Activated B cell treated with CpG ODN at 0.5 μM for 24 hours (primary cell): ENCODE measurements around the gene PCGF1. TPM values are rescaled to one million over a fixed set of nuclear protein-coding genes. Genes with fewer than 3 reads are reported as not detected.
A peak's percentile ranks its signal among the peaks of the same experiment; 100 is the strongest.

Experiments used
- ATAC-seq: fragments of 200-7000 bp; cut with Tn5 transposase; one replicate; pipeline ENCODE4 v1.10.0; 2021; ENCODE audit warnings: low read depth, mild to moderate bottlenecking, moderate library complexity
- CTCF ChIA-PET: fragments of 350-600 bp; sonication (Branson Sonifier 250); formaldehyde crosslinking; loops from one replicate; lab custom pipeline; 2021; ENCODE audit warnings: antibody characterized with exemption; lab: Charles Lee
- POLR2A ChIA-PET: fragments of 350-600 bp; sonication (Branson Sonifier 250); formaldehyde crosslinking; loops from one replicate; lab custom pipeline; 2021; ENCODE audit warnings: antibody characterized with exemption; lab: Charles Lee
- DNase-seq: peaks from one replicate; pipeline ENCODE4 v3.0.0; 2022
- H3K27ac Mint-ChIP-seq: one replicate; pipeline ENCODE4 v1.8.0; 2020; ENCODE audit warnings: mixed read lengths
- H3K27me3 Mint-ChIP-seq: one replicate; pipeline ENCODE4 v1.8.0; 2021; ENCODE audit warnings: mixed read lengths
- H3K36me3 Mint-ChIP-seq: one replicate; pipeline ENCODE4 v1.8.0; 2021; ENCODE audit warnings: low read depth, mixed read lengths
- H3K4me1 Mint-ChIP-seq: one replicate; pipeline ENCODE4 v1.8.0; 2021; ENCODE audit warnings: mixed read lengths
- H3K4me3 Mint-ChIP-seq: one replicate; pipeline ENCODE4 v1.8.0; 2020; ENCODE audit warnings: mild to moderate bottlenecking, mixed read lengths
- H3K9me3 Mint-ChIP-seq: one replicate; pipeline ENCODE4 v1.8.0; 2020; ENCODE audit warnings: mixed read lengths
- CTCF ChIP-seq: fragments of 200-600 bp; IDR thresholded peaks from one replicate; pipeline ENCODE4 v1.8.0; 2022; ENCODE audit warnings: antibody characterized with exemption, mild to moderate bottlenecking
- intact Hi-C: fragments of 100-400 bp; cut with micrococcal nuclease; formaldehyde crosslinking; loops from one replicate; pipeline ENCODE4 v1.15.1; 2024
- total RNA-seq: library from RNA; stranded (reverse); gene quantifications from 2 replicates; pipeline ENCODE4 v1.2.3, GENCODE V29; 2022

PCGF1 gene
- total RNA-seq, 1 donor from 2014 or later, result 34.7 TPM

DNA sequence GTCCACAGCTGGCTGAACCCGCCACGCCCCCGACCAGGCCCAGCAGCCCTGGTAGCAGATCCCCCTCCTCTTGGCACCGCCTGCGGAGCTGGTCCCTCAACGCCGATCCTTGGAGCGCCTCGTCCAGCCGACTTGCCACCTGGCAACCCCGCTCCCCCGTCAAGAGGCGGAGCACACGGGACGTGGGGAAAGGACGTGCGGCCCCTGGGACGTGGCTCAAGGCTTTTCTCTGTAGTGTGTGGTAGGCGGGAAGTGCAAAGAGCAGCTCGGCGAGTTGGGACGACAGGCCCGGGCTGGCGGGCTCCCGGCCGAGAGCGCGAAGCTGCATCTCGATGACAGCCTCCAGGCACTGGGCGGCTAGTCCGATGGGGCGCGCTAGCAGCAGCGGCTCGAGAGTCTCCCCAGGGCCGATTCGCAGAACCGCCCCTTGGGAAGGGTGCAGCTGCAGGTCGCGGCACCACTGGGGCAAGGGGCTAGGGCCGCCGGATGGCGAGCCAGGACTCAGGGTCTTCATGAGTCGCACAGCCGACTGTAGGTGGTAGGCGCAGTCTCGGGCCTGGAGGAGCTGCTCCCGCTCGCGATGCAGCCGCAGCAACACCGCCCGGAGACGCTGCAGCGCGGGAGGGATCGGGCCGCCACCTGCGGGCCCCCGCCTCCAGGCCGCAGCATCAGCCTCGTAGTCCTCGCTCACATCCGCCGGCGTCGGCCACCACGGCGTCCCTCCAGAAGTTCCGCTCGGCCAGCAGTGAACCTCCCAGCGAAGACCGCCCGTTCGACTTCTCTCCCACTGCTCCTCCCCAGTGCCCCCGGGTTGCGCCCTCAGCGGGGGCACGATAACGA is 25.3 kb downstream of the PCGF1 start:
- H3K4me1 Mint-ChIP-seq, result peaks cover 30% of the 10 kb centered on the region
- DNase-seq (no peak), ATAC-seq (peak; percentile 40)
- peaks cover 46% of the 10 kb centered on the region for H3K36me3 Mint-ChIP-seq
- H3K27ac Mint-ChIP-seq, result peak overlapping the region; percentile 100
- TF ChIP-seq CTCF, result no peak
- no peaks in the 10 kb centered on the region for H3K9me3 Mint-ChIP-seq
- intact Hi-C loops, result loop anchor here (1.0 to 5.0 kb wide), 4 partner anchors 10 to 90 kb away; partner anchors contain the start of genes C2orf81, MRPL53 and WDR54
- ChIA-PET CTCF (interaction anchor here (0.7 to 5.3 kb wide), 19 partner anchors 9 to 105 kb away, joined by 3 to 85 read pairs (median 4); partner anchors contain the start of genes INO80B, LBX2, MRPL53 and PCGF1), POLR2A (interaction anchor here (0.7 to 4.4 kb wide), 20 partner anchors 9 to 654 kb away, joined by 3 to 78 read pairs (median 7); partner anchors contain the start of genes AUP1, DQX1, HTRA2 and INO80B)
- peak overlapping the region; percentile 100 for H3K4me3 Mint-ChIP-seq
- no peaks in the 10 kb centered on the region for H3K27me3 Mint-ChIP-seq

DNA sequence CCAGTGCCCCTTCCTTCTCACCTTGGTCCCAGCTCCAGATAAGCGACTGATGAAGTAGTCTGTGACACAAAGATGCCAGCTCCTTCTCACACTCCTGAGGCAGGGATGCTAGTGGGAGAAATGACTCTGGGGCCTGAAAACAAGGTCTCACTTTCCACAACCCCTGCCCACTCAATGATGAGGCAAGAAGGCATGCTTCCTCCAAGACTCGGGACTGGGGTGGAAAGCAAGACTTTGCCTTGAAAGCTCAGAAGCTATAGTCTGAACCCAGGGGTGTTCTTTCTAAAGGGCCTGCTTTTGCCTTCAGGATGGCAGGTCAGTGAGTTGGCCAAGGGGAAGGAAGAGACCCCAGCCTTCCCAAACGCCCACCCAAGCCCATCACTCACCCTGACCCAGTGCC is 26.1 kb downstream of the PCGF1 start:
- CTCF ChIA-PET, result interaction anchor here (0.9 to 5.3 kb wide), 6 partner anchors 9 to 106 kb away, joined by 3 to 85 read pairs (median 14); partner anchors contain the start of genes INO80B, MRPL53, PCGF1 and WBP1
- ATAC-seq (no peak), DNase-seq (no peak)
- peaks cover 30% of the 10 kb centered on the region for H3K4me1 Mint-ChIP-seq
- H3K36me3 Mint-ChIP-seq, result peaks cover 42% of the 10 kb centered on the region
- TF ChIP-seq CTCF, result no peak
- peak overlapping the region; percentile 100 for H3K4me3 Mint-ChIP-seq
- H3K9me3 Mint-ChIP-seq, result no peaks in the 10 kb centered on the region
- H3K27ac Mint-ChIP-seq, result no peak overlapping the region
- intact Hi-C loops, result loop anchor here (5.0 kb wide), 1 partner anchor 91 kb away; no protein-coding TSS in a partner anchor
- no peaks in the 10 kb centered on the region for H3K27me3 Mint-ChIP-seq
- POLR2A ChIA-PET, result interaction anchor here (0.7 to 4.4 kb wide), 9 partner anchors 9 to 107 kb away, joined by 3 to 78 read pairs (median 8); partner anchors contain the start of genes AUP1, DQX1, HTRA2 and LBX2

- ChIA-PET POLR2A (interaction anchor here (4.1 to 4.6 kb wide), 2 partner anchors 7 to 17 kb away, joined by 78 to 127 read pairs; partner anchors contain the start of genes CCDC142, INO80B, TTC31 and WBP1), CTCF (no interaction called here)
- peaks cover 49% of the 10 kb centered on the region for H3K36me3 Mint-ChIP-seq
- H3K27me3 Mint-ChIP-seq, result no peaks in the 10 kb centered on the region
- no peaks in the 10 kb centered on the region for H3K9me3 Mint-ChIP-seq
- TF ChIP-seq CTCF, result no peak
- ATAC-seq (no peak), DNase-seq (no peak)
- intact Hi-C loops, result loop anchor here (5.0 kb wide), 1 partner anchor 53 kb away; the partner anchor contains the start of genes C2orf81 and WDR54
- no peak overlapping the region for H3K4me3 Mint-ChIP-seq
- peaks cover 21% of the 10 kb centered on the region for H3K4me1 Mint-ChIP-seq
- H3K27ac Mint-ChIP-seq, result no peak overlapping the region
Measured at GRCh38 chr2:74474899-74475298, 32.6 kb downstream of the PCGF1 start.

DNA sequence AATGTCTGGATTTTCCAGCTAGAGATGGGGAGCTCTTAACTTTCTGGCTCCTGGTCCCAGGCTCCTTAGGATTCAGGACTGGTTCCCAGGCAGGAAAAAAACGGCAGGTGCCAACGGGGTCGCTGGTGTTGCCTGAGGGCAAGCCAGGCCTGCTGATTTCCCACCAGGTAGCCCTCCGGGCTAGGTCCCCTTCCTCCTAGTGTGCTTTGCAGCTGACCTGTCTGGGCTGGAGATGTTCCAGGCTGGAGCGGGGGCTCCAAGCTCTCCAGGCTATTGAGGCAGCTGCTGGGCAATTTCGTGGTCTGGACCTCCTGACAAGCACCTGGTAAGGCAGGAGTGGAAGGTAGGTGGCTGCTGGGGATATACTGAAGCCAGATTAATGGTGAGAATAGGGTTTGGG is 33.0 kb downstream of the PCGF1 start:
- no peaks in the 10 kb centered on the region for H3K9me3 Mint-ChIP-seq
- CTCF ChIA-PET, result no interaction called here
- no peak for DNase-seq
- H3K27me3 Mint-ChIP-seq, result no peaks in the 10 kb centered on the region
- no peak for ATAC-seq
- no peak for TF ChIP-seq CTCF
- H3K27ac Mint-ChIP-seq, result no peak overlapping the region
- peaks cover 48% of the 10 kb centered on the region for H3K36me3 Mint-ChIP-seq
- H3K4me1 Mint-ChIP-seq, result peaks cover 23% of the 10 kb centered on the region
- H3K4me3 Mint-ChIP-seq, result no peak overlapping the region
- intact Hi-C loops, result loop anchor here (5.0 kb wide), 1 partner anchor 52 kb away; the partner anchor contains the start of genes C2orf81 and WDR54
- POLR2A ChIA-PET, result interaction anchor here (0.7 to 4.6 kb wide), 3 partner anchors 7 to 33 kb away, joined by 4 to 127 read pairs (median 78); partner anchors contain the start of genes CCDC142, INO80B, PCGF1 and TTC31
